SW480 (cell line): ENCODE results near the gene MST1.

ENCODE experiments used
- DNase-seq: peaks from one replicate; pipeline ENCODE4 v3.0.0-alpha.2; 2016; ENCODE audit warnings: low spot score

MST1 gene

GRCh38 chr3:49689046-49689907, at the start of gene MST1, which contains the start of gene RNF123:
TSS of gene MST1 (minus strand) at chr3:49689474. CDS start at chr3:49688691, 783 bp downstream.
TSS of gene RNF123 (plus strand) at chr3:49689557. CDS start at chr3:49691166, 1,609 bp downstream.
- peak; percentile 77 for DNase-seq

- DNase-seq = no peak
These were observed 48.9 kb upstream of the MST1 start for GRCh38 chr3:49738067-49738713.

GRCh38 chr3:49734752-49735151, 45.5 kb upstream of the MST1 start:
- DNase-seq = no peak

- no peak for DNase-seq
These were observed 44.3 kb upstream of the MST1 start for GRCh38 chr3:49733551-49733950.

GRCh38 chr3:49732597-49732996, 43.3 kb upstream of the MST1 start:
- no peak for DNase-seq

GRCh38 chr3:49729966-49730609, 40.8 kb upstream of the MST1 start:
- no peak for DNase-seq

- no peak for DNase-seq
These were observed 38.7 kb upstream of the MST1 start for GRCh38 chr3:49727924-49728361.

GRCh38 chr3:49727154-49727923, 38.1 kb upstream of the MST1 start:
- DNase-seq = no peak

GRCh38 chr3:49725906-49726681, 36.8 kb upstream of the MST1 start:
- DNase-seq = no peak

- no peak for DNase-seq
These were observed 35.3 kb upstream of the MST1 start for GRCh38 chr3:49724586-49724985.

- DNase-seq = peak; percentile 96
These were observed 34.6 kb upstream of the MST1 start, which contains the start of gene GMPPB for GRCh38 chr3:49723628-49724551. TSS of gene GMPPB (minus strand) at chr3:49723951. CDS start at chr3:49723726, 225 bp downstream.

- DNase-seq = peak; percentile 41
These were observed 34.0 kb upstream of the MST1 start for GRCh38 chr3:49723296-49723627.

GRCh38 chr3:49722896-49723295, 33.6 kb upstream of the MST1 start:
- no peak for DNase-seq

- DNase-seq = no peak
These were observed 32.9 kb upstream of the MST1 start for GRCh38 chr3:49721896-49722781.

- DNase-seq = no peak
These were observed 32.3 kb upstream of the MST1 start for GRCh38 chr3:49721596-49721895.

- DNase-seq = no peak
These were observed 31.8 kb upstream of the MST1 start for GRCh38 chr3:49720855-49721595.

- peak; percentile 85 for DNase-seq
These were observed 30.1 kb upstream of the MST1 start, which contains the start of gene AMIGO3 for GRCh38 chr3:49719214-49719884. TSS of gene AMIGO3 (minus strand) at chr3:49719684. CDS start at chr3:49719465, 219 bp downstream.

GRCh38 chr3:49718858-49719213, 29.6 kb upstream of the MST1 start:
- DNase-seq = no peak
